ENCODE measurements around the gene AUTS2. TPM values are rescaled to one million over a fixed set of nuclear protein-coding genes. Genes with fewer than 3 reads are reported as not detected.

The AUTS2 gene
- total RNA-seq, 1 donor from 2014 or later, result 125 TPM

DNA sequence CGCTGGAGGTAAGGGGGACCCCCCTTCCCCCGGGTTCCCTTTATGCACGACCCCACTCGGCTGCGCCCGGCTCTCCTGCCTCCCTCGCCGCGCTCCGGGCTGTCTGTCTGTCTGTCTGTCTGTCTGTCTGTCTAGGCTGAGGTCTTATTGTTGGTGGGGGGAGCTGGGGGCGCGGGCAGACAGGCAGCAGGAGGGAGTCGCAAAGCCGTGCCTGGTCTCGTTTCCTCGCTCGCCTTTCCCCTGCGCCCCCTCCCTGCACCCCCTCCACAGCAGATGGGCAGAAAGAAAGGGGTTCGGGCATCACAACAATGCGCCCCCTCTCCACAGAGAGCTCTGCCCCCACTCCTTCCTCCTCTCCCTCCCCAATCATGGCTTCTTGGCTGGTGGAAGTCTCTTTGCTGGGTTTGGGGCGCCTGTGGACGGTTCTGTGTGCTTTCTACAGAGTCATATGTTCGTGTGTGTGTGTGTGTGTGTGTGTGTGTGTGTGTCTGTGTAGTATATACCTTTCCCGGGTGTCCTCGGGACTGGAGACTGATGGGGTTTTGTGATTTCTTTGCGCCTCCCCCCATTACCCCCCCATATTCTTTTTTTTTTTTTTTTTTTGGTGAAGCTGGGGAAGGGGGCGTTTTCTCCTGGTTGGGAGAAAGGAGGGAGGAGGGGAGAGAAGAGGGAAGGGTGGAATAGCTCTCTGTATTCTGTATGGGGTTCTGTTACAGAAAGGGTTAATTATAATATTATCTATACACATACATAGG lies 1.9 kb downstream of the AUTS2 start:
- H3K4me1 Mint-ChIP-seq (ENCODE audit: low read depth), result peaks cover 8% of the 10 kb centered on the region
- H3K9me3 Mint-ChIP-seq (ENCODE audit: low read depth), result no peaks in the 10 kb centered on the region
- TF ChIP-seq, protein P1, sequence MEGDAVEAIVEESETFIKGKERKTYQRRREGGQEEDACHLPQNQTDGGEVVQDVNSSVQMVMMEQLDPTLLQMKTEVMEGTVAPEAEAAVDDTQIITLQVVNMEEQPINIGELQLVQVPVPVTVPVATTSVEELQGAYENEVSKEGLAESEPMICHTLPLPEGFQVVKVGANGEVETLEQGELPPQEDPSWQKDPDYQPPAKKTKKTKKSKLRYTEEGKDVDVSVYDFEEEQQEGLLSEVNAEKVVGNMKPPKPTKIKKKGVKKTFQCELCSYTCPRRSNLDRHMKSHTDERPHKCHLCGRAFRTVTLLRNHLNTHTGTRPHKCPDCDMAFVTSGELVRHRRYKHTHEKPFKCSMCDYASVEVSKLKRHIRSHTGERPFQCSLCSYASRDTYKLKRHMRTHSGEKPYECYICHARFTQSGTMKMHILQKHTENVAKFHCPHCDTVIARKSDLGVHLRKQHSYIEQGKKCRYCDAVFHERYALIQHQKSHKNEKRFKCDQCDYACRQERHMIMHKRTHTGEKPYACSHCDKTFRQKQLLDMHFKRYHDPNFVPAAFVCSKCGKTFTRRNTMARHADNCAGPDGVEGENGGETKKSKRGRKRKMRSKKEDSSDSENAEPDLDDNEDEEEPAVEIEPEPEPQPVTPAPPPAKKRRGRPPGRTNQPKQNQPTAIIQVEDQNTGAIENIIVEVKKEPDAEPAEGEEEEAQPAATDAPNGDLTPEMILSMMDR (IDR thresholded peaks at IDR 0.05; ENCODE audit: unreplicated experiment), result no peak
- DNase-seq (ENCODE audit: low spot score, unreplicated experiment), result no peak
- no peaks in the 10 kb centered on the region for H3K36me3 Mint-ChIP-seq (ENCODE audit: insufficient read depth)
- peaks cover 4% of the 10 kb centered on the region for H3K27me3 Mint-ChIP-seq
- no peak overlapping the region for H3K4me3 Mint-ChIP-seq (ENCODE audit: low read depth)
- peak overlapping the region; percentile 56 for H3K27ac Mint-ChIP-seq

DNA sequence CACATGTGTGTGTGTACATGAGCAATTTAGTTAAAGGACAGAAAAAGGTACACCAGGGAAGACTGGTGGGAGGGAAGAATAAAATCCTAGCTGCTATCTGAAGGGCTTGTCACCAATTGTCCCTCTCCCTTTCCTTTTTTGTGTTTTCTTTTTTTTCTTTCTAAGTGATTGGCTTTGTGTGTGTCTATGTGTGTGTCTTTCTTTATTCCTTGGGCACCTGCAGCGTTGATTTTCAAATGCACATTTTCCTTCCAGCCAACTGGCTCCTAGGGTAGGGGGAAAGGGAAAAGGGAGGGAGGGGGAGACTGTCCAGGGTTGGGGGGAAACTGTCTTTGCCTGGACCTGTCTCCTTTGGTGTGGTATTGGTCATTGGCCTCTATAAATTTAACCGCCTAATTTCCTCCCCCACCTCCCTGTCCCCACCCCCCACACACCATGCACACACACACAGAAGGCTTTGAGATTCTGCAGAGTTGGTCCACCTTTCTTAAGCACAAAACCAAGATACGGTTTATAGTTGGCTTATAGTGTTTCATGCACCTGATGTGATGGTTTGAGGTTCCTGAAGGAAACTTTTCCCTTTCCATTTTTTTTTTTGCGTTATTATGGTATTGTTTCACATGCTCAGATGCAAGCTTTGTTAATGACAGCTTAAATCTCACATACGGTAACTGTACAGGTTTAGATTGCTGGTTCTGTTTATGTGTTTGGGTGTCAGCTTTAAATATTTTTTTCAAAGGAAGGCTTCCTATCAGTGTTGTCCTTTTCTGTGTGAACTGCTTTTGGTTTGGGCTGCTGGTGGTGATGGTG lies 2.6 kb downstream of the AUTS2 start:
- no peaks in the 10 kb centered on the region for H3K9me3 Mint-ChIP-seq (ENCODE audit: low read depth)
- H3K4me3 Mint-ChIP-seq (ENCODE audit: low read depth), result no peak overlapping the region
- peaks cover 3% of the 10 kb centered on the region for H3K27me3 Mint-ChIP-seq
- H3K4me1 Mint-ChIP-seq (ENCODE audit: low read depth), result peaks cover 8% of the 10 kb centered on the region
- no peak for DNase-seq (ENCODE audit: low spot score, unreplicated experiment)
- no peaks in the 10 kb centered on the region for H3K36me3 Mint-ChIP-seq (ENCODE audit: insufficient read depth)
- TF ChIP-seq, protein P1 (IDR thresholded peaks at IDR 0.05; ENCODE audit: unreplicated experiment), result no peak
- H3K27ac Mint-ChIP-seq, result no peak overlapping the region

DNA sequence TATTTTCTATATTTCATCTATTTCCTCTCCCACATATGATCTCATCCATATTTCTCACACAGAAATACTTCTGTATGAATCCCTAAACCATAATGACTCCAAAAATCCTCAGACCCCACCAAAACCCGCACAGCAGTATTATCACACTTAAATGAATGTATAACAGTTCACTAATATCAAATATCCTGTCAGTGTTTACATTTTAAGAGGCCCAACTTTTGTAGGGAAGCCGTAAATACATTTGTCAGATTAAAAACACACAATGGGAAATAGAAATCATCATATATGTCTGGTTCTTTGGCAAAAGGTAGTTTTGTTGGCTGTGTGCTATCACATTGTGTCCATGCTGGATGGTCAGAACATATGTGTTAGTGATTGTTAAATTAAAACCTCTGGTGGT lies 4.2 kb downstream of the AUTS2 start:
- Mint-ChIP-seq H3K4me1 (ENCODE audit: low read depth) (peaks cover 4% of the 10 kb centered on the region), H3K27me3 (no peaks in the 10 kb centered on the region), H3K4me3 (ENCODE audit: low read depth) (no peak overlapping the region), H3K9me3 (ENCODE audit: low read depth) (no peaks in the 10 kb centered on the region), H3K36me3 (ENCODE audit: insufficient read depth) (no peaks in the 10 kb centered on the region), H3K27ac (no peak overlapping the region)
- DNase-seq (ENCODE audit: low spot score, unreplicated experiment), result no peak
- TF ChIP-seq, protein P1 (IDR thresholded peaks at IDR 0.05; ENCODE audit: unreplicated experiment), result no peak

DNA sequence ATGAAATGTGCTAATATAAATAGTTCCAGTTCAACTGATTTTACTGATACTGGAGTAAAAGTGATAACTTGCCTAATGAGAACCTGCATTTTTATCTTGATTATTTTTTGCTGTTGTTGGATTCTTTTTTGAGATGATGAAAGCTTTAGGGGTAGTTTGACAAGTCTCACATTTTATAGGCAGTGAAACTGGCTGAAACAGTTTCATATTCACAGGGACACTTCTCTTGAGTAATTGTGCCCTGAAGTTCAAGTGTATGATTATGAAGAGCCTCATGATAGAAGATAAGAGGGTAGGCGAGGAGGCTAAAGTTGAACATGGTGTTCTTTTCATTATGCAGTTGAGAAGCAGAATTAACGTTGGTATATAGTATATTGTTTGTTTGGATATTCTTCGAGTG lies 5.1 kb downstream of the AUTS2 start:
- TF ChIP-seq, protein P1 (IDR thresholded peaks at IDR 0.05; ENCODE audit: unreplicated experiment), result no peak
- H3K36me3 Mint-ChIP-seq (ENCODE audit: insufficient read depth), result no peaks in the 10 kb centered on the region
- H3K4me3 Mint-ChIP-seq (ENCODE audit: low read depth), result no peak overlapping the region
- H3K27me3 Mint-ChIP-seq, result no peaks in the 10 kb centered on the region
- H3K27ac Mint-ChIP-seq, result no peak overlapping the region
- DNase-seq (ENCODE audit: low spot score, unreplicated experiment), result no peak
- peaks cover 6% of the 10 kb centered on the region for H3K4me1 Mint-ChIP-seq (ENCODE audit: low read depth)
- H3K9me3 Mint-ChIP-seq (ENCODE audit: low read depth), result no peaks in the 10 kb centered on the region

DNA sequence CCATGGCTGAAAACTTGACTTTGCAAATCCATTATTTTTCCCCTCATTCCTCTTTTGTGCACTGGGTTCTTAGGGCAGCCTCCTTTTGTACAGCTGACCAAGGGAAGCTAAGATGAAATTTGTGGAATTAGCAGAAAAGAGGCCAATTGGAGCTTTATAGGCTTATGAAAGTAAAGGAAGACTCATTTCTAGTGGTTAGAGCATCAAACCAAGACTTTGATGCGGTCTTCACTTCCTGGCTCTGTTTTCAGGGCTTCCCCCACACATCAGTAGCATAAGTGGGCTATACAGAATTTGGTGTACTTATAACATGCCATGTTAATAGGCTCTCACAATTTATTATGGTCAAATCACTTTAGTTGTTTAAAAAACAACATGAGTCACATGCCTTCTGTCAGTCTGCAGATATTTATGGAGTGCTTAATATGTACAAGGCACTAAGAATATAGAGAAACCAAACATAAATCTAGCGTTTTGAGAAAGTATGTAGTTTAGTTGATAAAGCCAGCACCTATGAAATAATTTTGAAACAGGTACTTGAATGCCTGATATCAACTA lies 5.7 kb downstream of the AUTS2 start:
- H3K36me3 Mint-ChIP-seq (ENCODE audit: insufficient read depth), result no peaks in the 10 kb centered on the region
- no peak for DNase-seq (ENCODE audit: low spot score, unreplicated experiment)
- TF ChIP-seq, protein P1 (IDR thresholded peaks at IDR 0.05; ENCODE audit: unreplicated experiment), result no peak
- H3K27me3 Mint-ChIP-seq, result no peaks in the 10 kb centered on the region
- H3K9me3 Mint-ChIP-seq (ENCODE audit: low read depth), result no peaks in the 10 kb centered on the region
- peaks cover 6% of the 10 kb centered on the region for H3K4me1 Mint-ChIP-seq (ENCODE audit: low read depth)
- H3K4me3 Mint-ChIP-seq (ENCODE audit: low read depth), result no peak overlapping the region
- no peak overlapping the region for H3K27ac Mint-ChIP-seq
